ENCODE measurements around the gene ANKRD2. TPM values are rescaled to one million over a fixed set of nuclear protein-coding genes. Genes with fewer than 3 reads are reported as not detected.

Gene ANKRD2
- total RNA-seq, 1 donor from 2014 or later: not detected

DNA sequence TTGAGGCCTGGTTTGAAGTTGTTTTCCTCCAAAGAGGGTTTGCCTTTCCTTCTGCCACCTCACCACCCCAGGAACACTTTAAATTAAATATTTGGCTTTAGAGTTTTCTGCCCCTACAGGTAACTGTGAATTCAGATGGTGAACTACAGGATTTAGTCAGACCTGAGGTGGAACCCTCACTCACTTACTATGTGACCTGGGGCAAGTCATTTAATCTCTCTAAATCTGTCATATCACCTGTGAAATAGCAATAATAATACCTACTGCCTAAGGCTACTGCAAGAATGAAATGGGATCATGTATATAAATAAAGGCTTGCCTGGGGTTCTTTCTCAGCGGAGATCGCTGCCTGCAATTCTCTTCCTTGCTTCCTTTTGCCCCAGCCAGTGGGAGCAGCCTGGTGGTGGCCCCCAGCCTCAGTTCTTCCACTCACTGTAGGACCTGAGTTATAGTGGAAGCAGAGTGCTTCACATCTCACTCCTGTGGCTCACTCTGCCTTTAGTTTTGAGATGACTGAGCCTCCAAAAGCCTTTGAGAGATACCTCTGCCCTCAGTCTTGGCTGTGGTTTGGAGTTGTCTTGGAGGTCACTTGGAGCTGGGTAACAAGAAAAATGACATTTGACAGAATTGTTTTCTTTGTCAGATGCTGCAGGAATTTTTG, 6.1 kb upstream of the ANKRD2 start:
- no peak for TF ChIP-seq CTCF (IDR thresholded peaks at IDR 0.05; ENCODE audit: unreplicated experiment)
- H3K4me3 Mint-ChIP-seq (ENCODE audit: low read depth): no peak overlapping the region
- peaks cover 9% of the 10 kb centered on the region for H3K9me3 Mint-ChIP-seq (ENCODE audit: low read depth)
- DNase-seq (ENCODE audit: low spot score, unreplicated experiment): no peak
- H3K36me3 Mint-ChIP-seq (ENCODE audit: insufficient read depth): peaks cover 1% of the 10 kb centered on the region
- no peak overlapping the region for H3K27ac Mint-ChIP-seq
- H3K4me1 Mint-ChIP-seq (ENCODE audit: low read depth): no peaks in the 10 kb centered on the region
- no peaks in the 10 kb centered on the region for H3K27me3 Mint-ChIP-seq

- H3K36me3 Mint-ChIP-seq (ENCODE audit: insufficient read depth): no peaks in the 10 kb centered on the region
- no peak for DNase-seq (ENCODE audit: low spot score, unreplicated experiment)
These were observed 4.7 kb upstream of the ANKRD2 start for GRCh38 chr10:97567891-97568290.

GRCh38 chr10:97570146-97570788, 2.3 kb upstream of the ANKRD2 start:
- Mint-ChIP-seq H3K36me3 (ENCODE audit: insufficient read depth) (no peaks in the 10 kb centered on the region), H3K27me3 (no peaks in the 10 kb centered on the region), H3K4me1 (ENCODE audit: low read depth) (no peaks in the 10 kb centered on the region), H3K9me3 (ENCODE audit: low read depth) (no peaks in the 10 kb centered on the region), H3K27ac (no peak overlapping the region), H3K4me3 (ENCODE audit: low read depth) (no peak overlapping the region)
- no peak for TF ChIP-seq CTCF (IDR thresholded peaks at IDR 0.05; ENCODE audit: unreplicated experiment)
- no peak for DNase-seq (ENCODE audit: low spot score, unreplicated experiment)

More at GRCh38 chr10:97567891-97568290, 4.7 kb upstream of the ANKRD2 start:
- Mint-ChIP-seq H3K9me3 (ENCODE audit: low read depth) (no peaks in the 10 kb centered on the region), H3K27me3 (no peaks in the 10 kb centered on the region), H3K4me1 (ENCODE audit: low read depth) (no peaks in the 10 kb centered on the region), H3K27ac (no peak overlapping the region), H3K4me3 (ENCODE audit: low read depth) (no peak overlapping the region)
- TF ChIP-seq CTCF (IDR thresholded peaks at IDR 0.05; ENCODE audit: unreplicated experiment): no peak

DNA sequence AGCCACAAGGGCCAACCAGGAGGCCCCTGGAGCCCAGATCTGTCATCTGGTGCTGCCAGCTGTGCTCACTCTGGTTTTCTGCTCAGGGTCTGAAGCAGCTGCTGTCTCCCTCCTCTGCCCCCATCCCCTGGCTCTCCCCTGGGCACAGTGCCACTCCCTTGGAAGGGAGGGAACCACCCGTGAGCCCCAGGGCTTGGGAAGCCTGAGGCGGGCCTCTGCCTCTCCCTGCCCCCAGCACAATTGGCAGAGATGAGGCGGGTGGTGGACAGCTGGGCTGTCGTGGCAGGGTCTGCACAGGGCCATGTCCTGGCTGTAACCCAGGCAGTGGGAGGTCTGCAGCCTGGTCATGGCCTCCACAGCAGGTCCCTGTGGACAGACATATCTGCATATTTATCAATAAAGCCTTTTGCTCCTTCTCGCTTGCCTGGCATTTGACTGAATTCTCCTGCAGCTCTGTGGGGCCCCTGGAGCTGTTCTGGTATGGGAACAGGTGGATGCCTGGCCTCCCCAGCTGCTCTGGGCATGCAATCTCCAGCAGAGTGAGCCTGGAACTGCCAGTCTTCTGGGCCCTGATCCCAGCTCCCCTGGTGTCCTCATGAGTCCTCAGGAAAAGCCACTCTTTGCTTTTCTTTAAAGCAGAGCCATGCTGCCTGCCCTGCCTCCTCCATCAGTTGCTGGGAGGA, 1.6 kb upstream of the ANKRD2 start:
- Mint-ChIP-seq H3K36me3 (ENCODE audit: insufficient read depth) (no peaks in the 10 kb centered on the region), H3K9me3 (ENCODE audit: low read depth) (no peaks in the 10 kb centered on the region), H3K4me1 (ENCODE audit: low read depth) (no peaks in the 10 kb centered on the region), H3K27ac (no peak overlapping the region), H3K27me3 (no peaks in the 10 kb centered on the region), H3K4me3 (ENCODE audit: low read depth) (no peak overlapping the region)
- no peak for DNase-seq (ENCODE audit: low spot score, unreplicated experiment)
- no peak for TF ChIP-seq CTCF (IDR thresholded peaks at IDR 0.05; ENCODE audit: unreplicated experiment)

DNA sequence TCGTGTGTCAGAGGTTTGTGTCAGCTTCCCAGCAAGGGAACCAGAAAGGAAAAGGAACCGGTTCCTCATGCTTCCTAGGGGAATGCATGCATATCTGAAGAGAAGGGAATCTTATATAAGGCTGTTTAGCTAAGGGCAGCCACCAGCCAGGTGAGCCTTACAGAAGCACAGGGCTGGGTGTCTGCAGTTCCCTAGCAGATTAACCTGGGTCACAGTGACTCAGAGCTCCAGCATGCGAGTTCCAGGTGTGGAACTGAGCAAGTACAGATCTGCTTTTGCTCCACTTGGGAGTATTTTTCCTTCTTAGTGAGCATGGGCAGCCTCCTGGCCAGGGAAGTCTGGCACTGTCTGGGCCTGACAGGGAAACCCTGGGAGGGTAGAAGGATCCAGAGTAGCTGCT, 957 bp upstream of the ANKRD2 start:
- H3K27ac Mint-ChIP-seq: no peak overlapping the region

More for the DNA sequence above, 957 bp upstream of the ANKRD2 start:
- no peak for DNase-seq (ENCODE audit: low spot score, unreplicated experiment)
- Mint-ChIP-seq H3K4me3 (ENCODE audit: low read depth) (no peak overlapping the region), H3K9me3 (ENCODE audit: low read depth) (no peaks in the 10 kb centered on the region), H3K27me3 (no peaks in the 10 kb centered on the region), H3K36me3 (ENCODE audit: insufficient read depth) (no peaks in the 10 kb centered on the region), H3K4me1 (ENCODE audit: low read depth) (no peaks in the 10 kb centered on the region)
- no peak for TF ChIP-seq CTCF (IDR thresholded peaks at IDR 0.05; ENCODE audit: unreplicated experiment)
